Fibroblast of pulmonary artery (primary cell): ENCODE results near the gene MSLN.

Experiments used
- DNase-seq: peaks from one replicate; pipeline ENCODE4 v3.0.0-alpha.2; 2010; ENCODE audit warnings: low read depth
- H3K4me3 ChIP-seq: replicated peaks from 2 replicates; pipeline ENCODE4 v1.5.1; 2011; ENCODE audit warnings: low read depth, mild to moderate bottlenecking, control low read depth, low read length, moderate library complexity
- TF ChIP-seq, protein P1 (sequence below): IDR thresholded peaks from 2 replicates; pipeline ENCODE4 v1.5.1; 2011; ENCODE audit warnings: mild to moderate bottlenecking, control low read depth, low read length, inconsistent platforms; ENCODE audit errors: missing control alignments

Gene MSLN

DNA sequence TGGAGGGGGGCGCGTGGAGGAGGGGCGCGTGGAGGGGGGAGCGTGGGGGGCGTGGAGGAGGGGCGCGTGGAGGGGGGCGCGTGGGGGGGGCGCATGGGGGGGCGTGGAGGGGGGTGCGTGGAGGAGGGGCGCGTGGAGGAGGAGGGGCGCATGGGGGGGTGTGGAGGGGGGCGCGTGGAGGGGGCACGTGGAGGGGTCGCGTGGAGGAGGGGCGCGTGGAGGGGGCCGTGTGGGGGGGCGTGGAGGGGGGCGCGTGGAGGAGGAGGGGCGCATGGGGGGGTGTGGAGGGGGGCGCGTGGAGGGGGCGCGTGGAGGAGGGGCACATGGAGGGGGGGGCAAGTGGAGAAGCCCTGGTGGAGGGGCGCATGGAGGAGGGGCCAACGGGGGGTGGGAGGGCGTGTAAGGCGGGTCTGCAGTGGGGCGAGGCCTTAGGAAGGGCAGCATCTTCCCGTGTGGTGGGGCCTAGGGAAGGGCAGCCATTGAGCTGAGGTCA lies 7.3 kb downstream of the MSLN start:
- no peak overlapping the region for H3K4me3 ChIP-seq
- no peak for DNase-seq
- TF ChIP-seq, protein P1, sequence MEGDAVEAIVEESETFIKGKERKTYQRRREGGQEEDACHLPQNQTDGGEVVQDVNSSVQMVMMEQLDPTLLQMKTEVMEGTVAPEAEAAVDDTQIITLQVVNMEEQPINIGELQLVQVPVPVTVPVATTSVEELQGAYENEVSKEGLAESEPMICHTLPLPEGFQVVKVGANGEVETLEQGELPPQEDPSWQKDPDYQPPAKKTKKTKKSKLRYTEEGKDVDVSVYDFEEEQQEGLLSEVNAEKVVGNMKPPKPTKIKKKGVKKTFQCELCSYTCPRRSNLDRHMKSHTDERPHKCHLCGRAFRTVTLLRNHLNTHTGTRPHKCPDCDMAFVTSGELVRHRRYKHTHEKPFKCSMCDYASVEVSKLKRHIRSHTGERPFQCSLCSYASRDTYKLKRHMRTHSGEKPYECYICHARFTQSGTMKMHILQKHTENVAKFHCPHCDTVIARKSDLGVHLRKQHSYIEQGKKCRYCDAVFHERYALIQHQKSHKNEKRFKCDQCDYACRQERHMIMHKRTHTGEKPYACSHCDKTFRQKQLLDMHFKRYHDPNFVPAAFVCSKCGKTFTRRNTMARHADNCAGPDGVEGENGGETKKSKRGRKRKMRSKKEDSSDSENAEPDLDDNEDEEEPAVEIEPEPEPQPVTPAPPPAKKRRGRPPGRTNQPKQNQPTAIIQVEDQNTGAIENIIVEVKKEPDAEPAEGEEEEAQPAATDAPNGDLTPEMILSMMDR: no peak

GRCh38 chr16:768428-768827 lies 7.9 kb downstream of the MSLN start:
- TF ChIP-seq, protein P1: no peak
- DNase-seq: no peak
- H3K4me3 ChIP-seq: no peak overlapping the region

GRCh38 chr16:769184-769784 lies 8.8 kb downstream of the MSLN start:
- no peak overlapping the region for H3K4me3 ChIP-seq
- TF ChIP-seq, protein P1: no peak
- DNase-seq: no peak

DNA sequence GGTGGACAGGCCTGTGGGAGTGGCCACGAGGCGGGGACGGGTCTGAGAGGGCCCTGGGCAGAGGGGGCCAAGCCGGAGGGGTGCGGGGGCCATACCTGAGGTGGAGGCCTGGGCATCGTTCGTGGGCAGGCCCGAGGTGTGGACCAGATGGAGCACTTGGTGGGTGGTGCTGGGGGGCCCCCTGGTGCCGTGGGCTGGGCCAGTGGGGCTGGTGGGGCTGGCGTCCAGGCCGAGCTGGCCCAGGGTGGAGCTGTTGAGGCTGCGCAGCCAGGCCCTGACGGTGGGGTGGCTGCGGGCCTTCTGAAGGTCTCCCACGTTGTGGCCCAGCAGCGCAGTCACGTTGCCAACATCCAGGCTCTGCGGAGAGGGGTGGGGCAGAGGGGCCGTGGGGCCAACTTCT lies 9.4 kb downstream of the MSLN start:
- H3K4me3 ChIP-seq: no peak overlapping the region
- TF ChIP-seq, protein P1: no peak
- DNase-seq: no peak

GRCh38 chr16:770411-770810 lies 9.9 kb downstream of the MSLN start:
- TF ChIP-seq, protein P1: no peak
- DNase-seq: no peak
- no peak overlapping the region for H3K4me3 ChIP-seq

- TF ChIP-seq, protein P1: no peak
- H3K4me3 ChIP-seq: no peak overlapping the region
- no peak for DNase-seq
These were observed 12.4 kb downstream of the MSLN start for GRCh38 chr16:772959-773358.
